NCI-H345 treated with DMSO at 0.1 percent for 48 hours (cell line): ENCODE data around the gene B9D1.

Source experiments
- DNase-seq: peaks from one replicate; lab custom pipeline; 2025; ENCODE audit not compliant: unreplicated experiment; lab: John Stamatoyannopoulos, UW

Gene B9D1

GRCh38 chr17:19322129-19322505 lies 40.4 kb downstream of the B9D1 start:
- no peak for DNase-seq

DNA sequence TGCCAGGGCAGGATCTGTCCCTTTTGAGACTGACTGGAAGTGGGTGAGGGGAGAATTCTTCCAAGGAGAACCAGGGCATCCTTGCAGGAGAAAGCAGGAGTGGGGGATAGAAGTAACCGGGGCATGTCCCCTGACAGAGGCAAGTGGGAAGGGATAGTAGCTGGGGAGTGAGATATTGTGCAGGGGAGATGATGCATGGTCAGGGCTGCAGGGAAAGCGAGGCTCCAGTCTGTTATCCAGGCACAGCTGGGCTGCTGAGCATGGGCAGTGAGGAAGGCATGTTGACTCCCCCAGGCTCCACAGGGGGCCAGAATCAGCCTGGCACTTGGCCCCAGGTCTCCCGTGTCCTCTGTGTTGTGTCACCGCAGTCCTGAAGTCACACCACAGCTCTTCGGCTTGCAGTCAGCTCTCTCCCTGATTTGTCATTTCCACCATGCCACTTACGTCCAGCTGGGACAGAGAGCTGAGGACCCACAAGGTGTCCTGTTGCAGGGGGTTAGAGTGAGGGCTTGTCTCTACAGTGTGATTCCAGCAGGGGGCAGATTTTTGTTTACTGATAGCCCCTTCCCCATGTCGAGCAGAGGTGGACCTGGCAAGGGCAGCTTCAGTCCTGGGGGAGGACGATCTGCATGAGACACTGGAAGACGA lies 40.9 kb downstream of the B9D1 start:
- DNase-seq, result no peak

- no peak for DNase-seq
Observed at GRCh38 chr17:19320876-19321275, 41.6 kb downstream of the B9D1 start.

DNA sequence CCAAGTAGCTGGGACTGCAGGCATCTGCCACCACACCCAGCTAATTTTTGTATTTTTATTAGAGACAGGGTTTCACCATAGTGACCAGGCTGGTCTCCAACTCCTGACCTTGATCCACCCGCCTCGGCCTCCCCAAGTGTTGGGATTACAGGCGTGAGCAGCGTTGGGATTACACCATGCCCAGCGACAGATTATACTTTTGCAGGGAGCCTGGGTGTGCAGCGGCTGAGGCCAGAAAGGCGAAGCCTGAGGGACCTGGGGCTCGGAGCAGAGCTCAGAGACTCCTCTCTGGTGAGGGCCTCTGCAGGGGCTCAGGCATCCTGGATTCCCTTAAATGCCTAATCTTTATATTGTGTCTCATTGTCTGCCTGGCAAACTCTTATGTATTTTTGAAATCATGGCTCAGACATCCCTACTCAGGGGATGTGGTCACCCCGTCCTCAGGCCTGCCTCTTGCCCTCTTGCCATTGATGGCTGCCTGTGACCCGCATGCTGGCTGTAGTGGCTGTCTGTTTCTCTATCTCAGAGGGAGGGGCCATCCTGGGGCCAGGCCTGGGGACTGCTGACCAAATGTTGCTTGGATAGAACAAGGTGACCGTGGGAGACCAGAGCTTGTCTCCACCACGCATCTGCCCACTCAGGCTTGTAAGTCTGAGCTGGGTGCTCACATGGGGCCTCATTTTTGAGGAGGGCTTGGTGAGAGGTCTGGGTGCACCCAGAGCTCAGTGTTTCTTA lies 42.6 kb downstream of the B9D1 start:
- no peak for DNase-seq

DNA sequence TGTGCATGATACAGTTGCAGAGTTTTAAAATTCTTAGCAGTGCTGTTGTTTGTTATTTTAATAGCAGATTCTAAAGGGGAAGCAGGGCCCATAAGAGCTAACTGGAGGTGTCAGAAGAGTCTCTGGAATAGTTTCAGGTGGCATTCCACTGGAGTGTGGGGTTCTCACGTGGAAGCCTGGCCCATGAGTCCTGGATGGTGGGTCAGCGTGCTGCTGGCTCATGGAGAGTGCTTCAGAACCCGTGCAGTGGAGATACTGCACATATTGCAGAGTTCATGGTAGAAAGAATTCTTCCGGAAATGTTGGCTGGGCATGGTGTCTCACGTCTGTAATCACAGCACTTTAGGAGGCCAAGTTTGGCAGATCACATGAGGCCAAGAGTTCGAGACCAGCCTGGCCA lies 43.9 kb downstream of the B9D1 start:
- no peak for DNase-seq

DNA sequence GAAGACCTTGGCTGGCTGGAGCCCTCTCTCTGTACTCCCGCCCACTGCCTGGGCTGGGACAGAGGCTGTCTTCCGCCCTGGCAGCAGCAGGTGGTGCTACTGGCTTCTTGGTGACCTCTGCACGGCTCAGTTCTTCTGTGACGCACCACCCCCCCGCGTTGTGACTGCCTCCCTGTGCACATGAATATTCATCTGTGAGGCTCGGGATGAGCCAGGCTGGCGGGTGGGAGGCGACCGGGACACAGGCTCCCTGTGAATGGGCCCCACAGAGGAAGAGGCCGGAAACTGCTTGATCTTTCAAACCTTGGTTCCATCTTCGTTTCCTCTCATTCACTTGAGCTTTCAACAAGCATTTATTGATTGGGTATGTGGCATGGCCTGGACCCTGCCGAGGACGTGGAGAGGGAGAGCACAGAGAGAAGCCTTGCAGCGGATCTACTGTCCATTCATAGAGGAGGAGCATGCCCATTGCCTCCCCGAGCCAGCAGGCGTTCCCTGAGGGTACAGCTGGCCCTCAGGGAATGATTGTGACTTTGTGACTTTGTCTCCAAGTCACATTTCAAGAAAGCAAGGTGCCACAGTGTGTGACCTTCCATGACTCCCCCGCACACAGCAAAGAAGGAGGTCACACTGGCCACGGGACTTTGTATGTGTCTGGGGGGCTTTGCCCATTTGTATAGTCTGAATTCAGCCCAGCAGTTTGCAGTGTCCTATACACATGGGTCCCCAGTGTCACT lies 45.0 kb downstream of the B9D1 start:
- DNase-seq, result no peak

- no peak for DNase-seq
Observed at GRCh38 chr17:19316761-19317358, 45.7 kb downstream of the B9D1 start.

GRCh38 chr17:19315104-19315503 lies 47.4 kb downstream of the B9D1 start:
- DNase-seq, result no peak

DNA sequence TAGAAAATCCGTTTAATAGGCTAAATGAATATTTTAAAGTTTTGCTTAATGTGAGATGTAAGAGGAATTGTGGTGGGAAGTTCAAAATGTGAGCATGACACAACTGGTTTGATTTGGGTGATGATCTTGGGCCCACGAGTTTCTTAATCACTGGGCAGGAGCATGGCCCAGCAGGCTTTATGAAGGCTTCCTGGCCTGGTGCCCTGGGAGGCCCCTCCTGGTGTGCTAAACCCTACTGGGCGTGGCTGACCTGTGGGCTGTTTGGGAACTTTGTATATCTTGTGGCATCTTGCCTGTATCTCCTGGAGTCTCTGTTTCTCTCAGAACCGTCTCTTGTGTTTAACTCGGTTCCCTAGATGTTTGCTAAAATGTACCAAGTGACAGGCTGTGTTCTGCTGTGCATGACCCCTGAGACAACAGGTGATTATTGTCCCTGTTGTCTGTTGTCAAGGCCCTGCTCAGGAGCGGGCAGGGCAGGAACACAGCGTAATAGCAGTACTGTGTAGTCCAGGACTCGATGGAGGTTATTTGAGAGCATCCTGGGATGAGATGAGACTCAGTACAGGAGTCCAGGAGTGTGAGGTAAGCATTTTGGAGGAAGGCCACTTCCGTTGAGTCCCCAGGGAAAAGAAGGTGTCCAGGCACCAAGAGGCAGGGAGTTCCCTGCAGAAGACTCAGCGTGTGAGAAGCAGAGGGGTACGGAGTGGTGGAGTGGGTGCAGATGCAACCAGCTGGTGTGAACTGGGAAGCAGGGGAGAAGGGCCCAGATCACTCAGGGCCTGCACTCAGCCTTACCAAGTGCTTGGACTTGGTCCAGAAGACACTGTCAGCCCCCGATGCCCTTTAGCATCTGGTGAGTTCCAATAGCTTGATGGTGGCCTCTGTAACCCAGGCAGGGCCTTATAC lies 48.5 kb downstream of the B9D1 start:
- no peak for DNase-seq

DNA sequence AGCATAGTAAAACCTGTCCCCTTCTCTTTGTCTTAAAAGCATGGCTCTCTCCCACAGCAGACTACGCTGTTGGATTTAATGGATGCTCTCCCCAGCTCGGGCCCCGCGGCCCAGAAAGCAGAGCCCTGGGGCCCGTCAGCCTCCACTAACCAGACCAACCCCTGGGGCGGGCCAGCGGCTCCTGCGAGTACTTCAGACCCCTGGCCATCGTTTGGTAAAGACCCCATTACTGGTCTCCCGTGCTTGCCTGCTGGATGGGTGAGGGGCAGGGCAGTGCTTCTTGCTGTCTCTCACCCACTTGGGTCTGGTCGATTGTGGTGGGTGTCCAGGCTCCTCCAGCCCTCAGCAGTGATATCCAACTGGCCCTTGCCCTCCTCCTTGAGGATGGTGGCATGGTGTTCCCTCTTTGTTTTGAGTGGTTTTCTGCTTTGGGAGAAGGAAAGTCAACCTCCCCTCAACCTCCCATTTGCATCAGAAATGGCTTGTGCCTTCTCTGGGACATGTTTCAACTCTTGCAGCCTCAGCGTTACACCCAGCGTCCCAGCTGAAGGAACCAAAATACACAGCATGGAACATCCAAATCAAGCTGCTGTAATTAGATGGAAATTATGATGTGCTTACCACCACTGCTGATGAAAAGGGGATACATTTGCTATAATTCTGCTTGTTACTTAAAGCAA lies 49.3 kb downstream of the B9D1 start:
- DNase-seq, result no peak

DNA sequence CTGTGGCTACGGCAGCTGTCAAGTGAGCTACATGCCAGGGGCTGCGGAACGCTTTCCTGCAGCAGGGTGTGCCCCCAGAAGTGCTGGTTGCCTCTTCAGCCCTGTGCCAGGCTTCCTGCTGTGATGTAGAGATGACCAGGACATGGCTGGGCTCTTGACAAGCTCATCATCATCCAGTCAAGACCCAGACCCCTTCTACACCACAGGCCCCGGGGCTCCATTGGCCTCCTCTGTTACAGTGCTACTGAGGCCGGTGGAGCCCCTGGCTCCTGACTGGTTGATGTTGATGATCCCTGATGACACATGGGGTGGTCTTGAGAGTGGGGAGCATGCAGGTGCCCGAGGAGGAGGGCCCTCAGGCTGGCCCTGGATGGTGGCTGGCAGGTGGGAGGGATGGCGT lies 50.1 kb downstream of the B9D1 start:
- DNase-seq, result no peak

DNA sequence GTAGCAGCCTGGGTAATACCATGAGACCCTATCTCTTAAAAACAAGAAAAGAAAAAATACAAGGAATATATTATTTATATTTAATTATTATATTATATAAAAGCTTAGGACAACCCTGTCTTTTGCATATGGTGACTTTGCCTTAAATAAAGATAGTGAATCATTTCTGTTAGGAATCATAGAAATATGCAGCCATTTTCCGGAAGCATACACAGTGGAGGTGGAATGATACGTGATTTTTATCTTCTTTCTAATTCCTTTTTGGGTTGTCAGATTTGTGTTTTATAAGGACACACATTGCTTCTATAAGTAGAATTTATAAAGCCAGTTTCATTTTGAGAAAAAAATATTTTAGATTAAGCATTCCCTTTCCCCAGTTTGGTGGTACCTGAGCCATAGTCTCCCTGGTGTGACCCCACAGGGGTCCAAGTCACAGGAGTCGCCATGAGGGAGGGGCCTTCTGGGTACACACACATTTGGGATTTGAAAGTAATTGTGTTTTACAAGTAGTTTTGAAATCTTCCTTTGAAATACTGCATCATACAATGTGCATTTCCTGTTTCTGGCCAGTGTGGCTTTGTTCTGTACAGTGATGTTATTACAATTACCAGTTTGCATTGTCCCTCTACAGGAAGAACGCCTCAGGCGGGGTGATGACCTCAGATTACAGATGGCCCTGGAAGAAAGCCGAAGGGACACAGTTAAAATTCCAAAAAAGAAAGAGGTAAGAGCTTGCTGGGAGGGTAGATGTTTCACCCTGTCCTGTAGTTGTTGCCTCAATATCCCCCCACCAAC lies 50.9 kb downstream of the B9D1 start:
- DNase-seq, result no peak

GRCh38 chr17:19311016-19311415 lies 51.5 kb downstream of the B9D1 start:
- DNase-seq, result no peak

DNA sequence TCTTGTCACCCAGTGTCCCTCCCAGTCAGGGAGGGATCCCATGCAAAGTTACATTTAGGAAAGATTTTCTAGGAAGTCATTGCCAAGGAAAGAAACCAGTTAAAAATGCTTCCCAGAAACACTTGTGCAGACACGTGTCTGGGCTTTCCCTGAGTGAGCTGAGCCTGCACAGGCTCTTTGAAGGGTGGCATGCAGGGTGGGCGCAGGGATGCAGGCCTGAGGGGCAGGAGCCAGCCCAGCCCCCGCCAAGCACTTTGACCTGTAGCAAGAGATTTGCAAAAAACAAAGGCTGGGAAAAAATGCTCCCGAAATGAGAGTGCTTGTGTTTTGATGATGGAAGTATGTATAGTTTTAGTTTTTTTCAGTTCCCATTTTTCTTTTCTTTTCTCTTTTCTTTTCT lies 52.4 kb downstream of the B9D1 start:
- DNase-seq, result no peak

- no peak for DNase-seq
Observed at GRCh38 chr17:19309701-19310100, 52.8 kb downstream of the B9D1 start.

GRCh38 chr17:19308398-19308797 lies 54.1 kb downstream of the B9D1 start:
- no peak for DNase-seq

DNA sequence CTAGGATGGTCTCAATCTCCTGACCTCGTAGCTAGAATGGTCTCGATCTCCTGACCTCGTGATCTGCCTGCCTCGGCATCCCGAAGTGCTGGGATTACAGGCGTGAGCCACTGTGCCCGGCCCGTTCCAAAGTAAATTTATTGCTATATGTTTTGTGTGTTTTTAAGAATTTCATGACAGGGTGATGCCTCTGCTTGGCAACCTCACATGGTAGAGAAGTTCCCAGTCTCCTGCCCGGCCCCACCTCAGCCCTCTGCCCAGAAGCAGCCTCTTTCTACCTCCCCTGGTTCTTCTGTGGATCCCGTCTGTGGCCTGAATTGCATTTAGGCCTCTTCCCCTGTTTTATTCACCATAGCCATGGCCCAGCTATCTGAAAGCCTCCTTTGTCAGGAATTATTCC lies 55.0 kb downstream of the B9D1 start:
- DNase-seq, result no peak

DNA sequence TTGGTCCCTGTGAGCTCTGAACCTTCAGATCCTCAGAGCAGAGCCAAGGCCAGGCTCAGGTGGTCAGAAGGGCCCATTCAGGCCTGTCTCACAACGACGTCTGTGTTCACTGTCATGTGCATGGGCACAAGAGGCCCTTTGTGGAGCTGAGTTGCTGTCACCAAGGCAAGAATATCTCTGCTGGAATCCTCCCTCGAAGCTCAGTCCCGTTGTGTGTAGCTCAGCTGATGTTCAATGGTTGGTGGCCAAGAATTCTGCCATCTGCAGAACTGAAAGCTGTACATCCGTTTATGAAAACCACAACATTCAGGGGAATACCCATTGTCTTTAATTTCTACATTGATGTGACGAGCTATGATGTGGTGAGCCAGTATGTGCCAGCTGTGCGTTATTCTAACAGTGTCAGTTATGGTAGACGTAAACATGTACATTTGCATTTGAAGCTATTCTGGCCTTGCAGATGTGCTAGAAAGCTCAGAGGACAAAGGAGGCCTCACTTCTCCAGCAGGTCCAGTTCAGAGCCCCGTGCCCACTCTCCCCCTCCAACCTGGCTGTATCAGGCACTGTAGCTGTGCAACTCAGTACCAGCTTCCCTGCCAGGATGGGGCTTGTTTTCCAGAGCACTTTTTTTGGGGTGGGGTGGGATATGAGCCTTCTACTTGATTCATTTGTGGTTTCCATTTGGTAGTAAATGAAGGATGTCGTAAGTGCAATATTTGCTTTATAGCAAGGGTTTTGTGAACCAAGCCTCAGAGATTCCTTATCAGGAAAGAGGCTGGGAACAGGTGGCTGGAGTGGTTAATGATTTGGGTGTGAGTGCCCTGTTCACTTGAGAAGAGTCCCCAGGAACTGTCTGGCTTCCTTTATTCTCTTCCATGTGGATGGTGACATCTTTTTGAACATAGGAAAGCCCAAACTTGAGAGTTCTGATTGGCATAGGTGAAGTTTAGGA lies 56.1 kb downstream of the B9D1 start:
- DNase-seq, result no peak
